ENCODE measurements around the gene HRG. TPM values are rescaled to one million over a fixed set of nuclear protein-coding genes. Genes with fewer than 3 reads are reported as not detected.

The HRG gene
- total RNA-seq, 6 experiments from 2014 or later = 378 to 1,312 (median 664) TPM

DNA sequence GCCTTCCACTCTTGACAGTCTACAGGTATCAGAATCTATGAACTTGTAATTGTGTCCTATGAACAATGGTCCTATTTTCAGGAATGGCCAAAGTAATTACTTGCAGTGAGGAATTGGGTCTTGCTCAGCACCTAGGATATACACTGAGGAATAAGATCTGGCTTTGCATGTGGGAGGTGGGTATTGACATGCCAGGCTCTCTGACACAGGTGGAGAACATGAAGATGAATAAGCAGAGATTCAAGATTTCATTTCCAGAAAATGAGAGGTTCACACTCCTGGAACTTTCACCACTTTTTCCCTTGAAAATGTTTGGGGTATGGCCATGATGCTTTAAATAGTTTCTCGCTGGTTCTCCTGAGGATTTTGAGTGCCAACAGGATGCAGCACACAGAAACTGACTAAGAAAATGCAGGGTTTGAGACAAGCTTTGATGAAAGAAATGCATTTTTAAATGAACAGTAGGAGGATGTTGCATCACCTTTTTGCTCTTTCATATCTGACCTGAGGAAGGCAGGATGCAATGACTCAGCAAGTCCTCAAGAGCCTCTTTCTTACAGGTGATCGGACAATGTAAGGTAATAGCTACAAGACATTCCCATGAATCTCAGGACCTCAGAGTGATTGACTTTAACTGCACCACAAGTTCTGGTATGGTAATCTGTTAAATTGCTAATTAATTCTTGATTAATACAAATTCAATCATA lies 3.7 kb downstream of the HRG start:
- no peaks in the 10 kb centered on the region for H3K27me3 ChIP-seq
- H3K4me3 ChIP-seq = no peak overlapping the region
- peaks cover 0 to 27% (median 5%) of the 10 kb centered on the region in 4 donors for H3K4me1 ChIP-seq
- WGBS (ENCODE audit: insufficient coverage, low coverage, low lambda C conversion rate, missing lambda C conversion rate) = 67% methylated on average over 2 of the region's 2 CpGs
- H3K9me3 ChIP-seq = no peaks in the 10 kb centered on the region
- intact Hi-C loops (cut with DNase I) = no loop called here
- ATAC-seq (no peak), DNase-seq (no peak)
- H3K27ac ChIP-seq = no peak overlapping the region
- TF ChIP-seq, protein P1, sequence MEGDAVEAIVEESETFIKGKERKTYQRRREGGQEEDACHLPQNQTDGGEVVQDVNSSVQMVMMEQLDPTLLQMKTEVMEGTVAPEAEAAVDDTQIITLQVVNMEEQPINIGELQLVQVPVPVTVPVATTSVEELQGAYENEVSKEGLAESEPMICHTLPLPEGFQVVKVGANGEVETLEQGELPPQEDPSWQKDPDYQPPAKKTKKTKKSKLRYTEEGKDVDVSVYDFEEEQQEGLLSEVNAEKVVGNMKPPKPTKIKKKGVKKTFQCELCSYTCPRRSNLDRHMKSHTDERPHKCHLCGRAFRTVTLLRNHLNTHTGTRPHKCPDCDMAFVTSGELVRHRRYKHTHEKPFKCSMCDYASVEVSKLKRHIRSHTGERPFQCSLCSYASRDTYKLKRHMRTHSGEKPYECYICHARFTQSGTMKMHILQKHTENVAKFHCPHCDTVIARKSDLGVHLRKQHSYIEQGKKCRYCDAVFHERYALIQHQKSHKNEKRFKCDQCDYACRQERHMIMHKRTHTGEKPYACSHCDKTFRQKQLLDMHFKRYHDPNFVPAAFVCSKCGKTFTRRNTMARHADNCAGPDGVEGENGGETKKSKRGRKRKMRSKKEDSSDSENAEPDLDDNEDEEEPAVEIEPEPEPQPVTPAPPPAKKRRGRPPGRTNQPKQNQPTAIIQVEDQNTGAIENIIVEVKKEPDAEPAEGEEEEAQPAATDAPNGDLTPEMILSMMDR (IDR thresholded peaks at IDR 0.05) = no peak
- peaks cover 0 to 55% (median 23%) of the 10 kb centered on the region in 4 donors for H3K36me3 ChIP-seq

GRCh38 chr3:186670155-186670554 lies 4.3 kb downstream of the HRG start:
- ATAC-seq = no peak
- Histone ChIP-seq H3K9me3 (no peaks in the 10 kb centered on the region), H3K4me3 (no peak overlapping the region), H3K4me1 (peaks cover 0 to 21% (median 2%) of the 10 kb centered on the region in 4 donors), H3K27ac (no peak overlapping the region), H3K36me3 (peaks cover 0 to 61% (median 24%) of the 10 kb centered on the region in 4 donors), H3K27me3 (no peaks in the 10 kb centered on the region)
- intact Hi-C loops (cut with DNase I) = no loop called here
- TF ChIP-seq, protein P1 (IDR thresholded peaks at IDR 0.05) = no peak
- TF ChIP-seq POLR2A (IDR thresholded peaks at IDR 0.05) = no peak
- DNase-seq = no peak

- Histone ChIP-seq H3K27me3 (no peaks in the 10 kb centered on the region), H3K9me3 (no peaks in the 10 kb centered on the region), H3K27ac (no peak overlapping the region), H3K36me3 (peaks cover 0 to 69% (median 27%) of the 10 kb centered on the region in 4 donors), H3K4me3 (no peak overlapping the region), H3K4me1 (peaks cover 0 to 17% (median 0%) of the 10 kb centered on the region in 4 donors)
- DNase-seq (no peak), ATAC-seq (no peak)
- intact Hi-C loops (cut with DNase I) = no loop called here
- WGBS (ENCODE audit: insufficient coverage, low coverage, low lambda C conversion rate, missing lambda C conversion rate) = 79% methylated on average over 3 of the region's 3 CpGs
- TF ChIP-seq, protein P1 (IDR thresholded peaks at IDR 0.05) = no peak
- no peak for TF ChIP-seq POLR2A (IDR thresholded peaks at IDR 0.05)
These were observed 5.2 kb downstream of the HRG start for GRCh38 chr3:186671051-186671450.

DNA sequence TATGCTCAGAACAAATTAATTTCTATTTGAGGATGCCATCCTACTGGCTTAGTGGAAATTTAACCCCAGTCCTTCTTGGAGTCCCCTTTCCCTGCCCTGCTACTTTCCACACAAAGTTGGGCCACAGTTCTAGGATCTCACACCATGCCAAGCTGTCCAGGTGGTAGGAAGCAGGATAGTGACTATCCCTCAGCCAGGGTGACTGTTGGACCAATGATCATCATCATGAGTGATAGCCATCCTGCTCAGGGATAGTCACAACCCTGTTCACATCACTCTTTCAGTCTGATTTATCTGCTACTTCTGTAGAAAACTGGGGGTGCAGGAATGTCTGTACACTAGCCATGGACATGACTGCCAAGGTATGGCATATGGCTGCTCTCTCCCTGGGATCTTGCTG lies 12.8 kb downstream of the HRG start:
- Histone ChIP-seq H3K4me1 (peaks cover 0 to 4% (median 0%) of the 10 kb centered on the region in 4 donors), H3K27ac (peak overlapping the region; percentile 14 to 85 (median 59)), H3K4me3 (no peak overlapping the region), H3K36me3 (peaks cover 0 to 40% (median 9%) of the 10 kb centered on the region in 4 donors), H3K27me3 (no peaks in the 10 kb centered on the region), H3K9me3 (no peaks in the 10 kb centered on the region)
- peak; percentile 56 to 67 (median 60) for ATAC-seq
- intact Hi-C loops (cut with DNase I) = no loop called here
- TF ChIP-seq POLR2A (IDR thresholded peaks at IDR 0.05) = no peak
- no peak for DNase-seq

- no peak for TF ChIP-seq POLR2A (IDR thresholded peaks at IDR 0.05)
- TF ChIP-seq, protein P1 (IDR thresholded peaks at IDR 0.05) = no peak
- Histone ChIP-seq H3K27me3 (no peaks in the 10 kb centered on the region), H3K4me1 (peaks cover 0 to 4% (median 0%) of the 10 kb centered on the region in 4 donors), H3K4me3 (no peak overlapping the region), H3K36me3 (peaks cover 0 to 35% (median 7%) of the 10 kb centered on the region in 4 donors), H3K27ac (peak overlapping the region; percentile 14 to 85 (median 59)), H3K9me3 (no peaks in the 10 kb centered on the region)
- WGBS (ENCODE audit: insufficient coverage, low coverage, low lambda C conversion rate, missing lambda C conversion rate) = 15% methylated on average over 1 of the region's 1 CpG
- ATAC-seq = peak; percentile 85 to 96 (median 92)
- intact Hi-C loops (cut with DNase I) = no loop called here
- peak; percentile 44 to 76 (median 51) for DNase-seq
These were observed 13.3 kb downstream of the HRG start for GRCh38 chr3:186679151-186679550.
